Measurements from ENCODE around the gene PRKCA.
"Not testable (repeated sequence)": the region's sequence is repeated elsewhere in the genome, so short reads cannot be mapped to it uniquely, and the experiment has no call there.

Gene PRKCA

DNA sequence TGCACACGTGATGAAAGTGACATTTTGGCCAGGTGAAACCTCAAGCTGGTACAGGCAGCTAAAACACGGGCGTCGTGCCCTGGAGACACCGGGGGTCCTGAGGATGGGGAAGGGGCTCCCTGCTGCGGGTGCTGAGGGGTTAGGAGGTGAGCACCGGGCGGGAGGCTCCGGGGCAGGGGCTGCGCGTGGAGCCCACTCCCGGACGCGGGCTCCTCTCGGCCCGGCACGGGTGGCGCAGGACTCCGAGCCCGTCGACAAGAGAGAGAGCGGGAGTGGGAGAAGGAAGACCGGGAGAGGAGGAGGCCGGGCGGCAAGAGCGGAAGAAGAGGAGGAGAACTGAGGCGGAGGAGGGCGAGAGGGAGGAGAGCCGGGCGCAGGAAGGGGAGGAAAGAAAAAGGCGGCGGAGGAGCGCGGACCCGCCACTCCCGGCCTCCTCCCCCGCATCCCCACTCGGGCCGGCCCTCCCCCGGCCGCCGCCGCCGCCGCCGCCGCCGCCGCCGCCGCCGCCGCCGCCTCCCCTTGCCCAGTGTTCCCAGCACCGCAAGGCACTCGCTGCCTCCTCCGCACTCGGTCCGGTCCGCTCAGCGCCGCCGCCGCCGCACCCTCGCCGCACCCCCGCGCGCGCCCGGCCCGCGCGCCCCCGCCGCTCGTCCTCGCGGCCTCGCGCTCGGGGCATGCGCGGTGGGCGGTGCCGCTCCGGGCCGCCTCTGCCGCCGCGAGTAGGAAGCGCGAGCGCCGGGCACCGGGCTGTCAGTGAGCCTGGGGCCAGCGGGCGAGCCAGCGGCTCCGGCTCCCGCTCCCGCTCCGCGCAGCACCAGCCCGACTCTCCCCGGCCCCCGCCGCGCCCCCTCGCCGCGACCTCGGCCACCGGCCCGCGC lies at the start of gene PRKCA:
Gene PRKCA (plus strand): TSS at position 750 of the 878 bp plus-strand sequence.
- DNase-seq (ENCODE audit: low read depth in 2 of 3, low spot score in 2 of 3): peak; percentile 44 to 70 (median 52)

DNA sequence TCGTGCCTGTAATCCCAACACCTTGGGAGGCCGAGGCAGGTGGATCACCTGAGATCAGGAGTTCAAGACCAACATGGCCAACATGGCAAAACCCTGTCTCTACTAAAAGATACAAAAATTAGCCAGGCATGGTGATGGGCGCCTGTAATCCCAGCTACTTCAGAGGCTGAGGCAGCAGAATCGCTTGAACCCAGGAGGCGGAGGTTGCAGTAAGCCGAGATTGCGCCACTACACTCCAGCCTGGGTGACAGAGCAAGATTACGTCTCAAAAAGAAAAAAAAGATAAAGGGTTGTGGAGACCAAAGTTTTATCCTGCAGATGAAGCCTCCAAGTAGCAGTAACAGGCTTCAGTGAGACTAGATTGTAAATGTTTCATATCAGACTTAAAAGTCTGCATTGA lies 49.0 kb upstream of the PRKCA start:
- not testable (repeated sequence) for DNase-seq (ENCODE audit: low read depth in 2 of 3, low spot score in 2 of 3)

DNA sequence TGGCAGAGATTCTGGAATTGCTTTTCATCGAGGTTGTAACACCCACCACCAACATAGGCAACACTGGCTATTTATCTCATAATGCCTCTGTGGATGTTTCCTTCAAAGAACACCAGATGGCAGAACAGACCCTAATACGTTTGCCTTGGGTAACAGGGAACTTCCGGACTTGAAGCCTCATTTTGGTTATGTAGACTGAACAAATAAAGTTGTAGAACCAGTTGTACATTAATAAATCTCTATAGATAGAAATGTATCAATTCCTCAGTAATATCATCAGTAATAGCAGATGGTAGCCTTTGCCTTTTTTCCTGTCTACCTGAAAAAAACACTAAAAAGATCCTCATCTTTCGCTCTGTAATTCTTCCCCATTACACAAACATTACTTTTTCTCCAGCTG lies 47.3 kb upstream of the PRKCA start:
- DNase-seq (ENCODE audit: low read depth in 2 of 3, low spot score in 2 of 3): no peak

DNA sequence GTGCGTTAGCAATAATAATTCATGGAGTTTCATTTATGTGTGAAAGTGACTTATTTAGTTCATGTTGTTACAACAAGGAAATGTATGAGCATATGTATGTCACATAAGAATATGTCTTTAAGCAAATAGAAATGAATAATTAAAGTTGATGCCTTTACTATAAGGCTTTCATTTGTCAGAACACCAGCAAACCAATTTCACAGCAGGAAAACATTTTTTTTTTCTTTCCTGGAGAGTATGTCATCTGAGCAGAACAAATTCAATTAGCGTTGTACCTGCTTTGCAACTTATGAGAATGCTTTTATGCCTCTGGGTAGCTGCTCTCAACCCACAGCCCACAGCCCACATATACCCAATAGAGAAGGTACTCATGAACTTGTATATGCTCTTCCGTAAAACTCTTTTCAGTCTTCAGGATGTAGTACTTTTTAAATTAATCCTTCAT lies 46.9 kb upstream of the PRKCA start:
- DNase-seq (ENCODE audit: low read depth in 2 of 3, low spot score in 2 of 3): no peak

DNA sequence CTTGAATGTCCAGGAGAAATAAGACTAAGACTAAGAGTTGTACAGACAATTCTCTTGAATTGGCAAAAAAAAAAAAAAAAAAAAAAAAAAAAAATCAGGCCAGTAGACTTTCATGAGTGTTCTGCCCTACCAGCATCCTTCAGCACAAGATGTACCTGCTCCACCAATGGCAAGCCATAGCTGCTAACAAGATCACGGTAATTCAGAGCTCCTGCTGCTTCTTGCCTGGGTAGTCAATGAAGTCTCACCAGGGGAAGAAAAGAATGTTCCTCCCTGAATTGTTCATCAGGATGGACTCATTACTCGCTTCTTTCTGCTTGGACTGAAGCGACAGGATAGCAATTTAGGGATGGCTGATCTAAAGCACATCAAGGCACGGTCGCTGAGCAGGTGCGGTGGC lies 42.1 kb upstream of the PRKCA start:
- DNase-seq (ENCODE audit: low read depth in 2 of 3, low spot score in 2 of 3): no peak

DNA sequence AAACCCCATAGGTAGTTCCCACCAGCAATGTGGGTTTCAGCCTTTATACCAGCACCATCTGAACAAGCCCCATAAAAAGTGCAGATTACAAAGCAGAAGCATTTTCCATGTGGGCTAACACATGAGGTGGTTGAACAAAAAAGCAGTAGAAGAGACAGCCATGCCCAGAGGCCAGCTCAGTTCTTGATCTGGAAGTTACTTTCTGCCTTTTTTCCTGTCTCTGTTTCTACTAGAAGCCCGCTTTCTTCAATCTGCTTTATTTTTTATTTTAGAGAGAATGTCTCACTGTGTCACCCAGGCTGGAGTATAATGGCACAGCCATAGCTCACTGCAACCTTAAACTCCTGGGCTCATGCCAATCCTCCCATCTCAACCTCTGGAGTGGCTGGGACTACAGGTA lies 41.7 kb upstream of the PRKCA start:
- DNase-seq (ENCODE audit: low read depth in 2 of 3, low spot score in 2 of 3): no peak

DNA sequence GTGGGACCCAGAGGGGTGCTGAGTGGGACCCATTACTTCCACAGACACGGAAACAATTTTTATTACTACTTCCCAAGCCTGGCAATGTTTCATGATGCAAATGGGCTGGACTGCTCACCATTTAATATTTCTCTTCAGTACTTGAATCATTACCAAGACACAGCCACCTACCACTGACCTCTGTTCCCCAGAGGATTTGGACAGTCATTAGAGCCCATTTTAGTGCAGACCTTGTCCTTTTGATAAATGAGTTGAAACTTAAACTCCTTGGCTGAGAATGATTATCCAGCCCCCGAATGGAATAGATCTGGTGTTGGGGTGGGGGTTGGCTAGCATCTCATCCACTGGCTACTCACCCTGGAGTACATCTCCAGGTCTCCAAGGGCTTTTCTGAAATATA lies 39.6 kb upstream of the PRKCA start:
- DNase-seq (ENCODE audit: low read depth in 2 of 3, low spot score in 2 of 3): no peak

DNA sequence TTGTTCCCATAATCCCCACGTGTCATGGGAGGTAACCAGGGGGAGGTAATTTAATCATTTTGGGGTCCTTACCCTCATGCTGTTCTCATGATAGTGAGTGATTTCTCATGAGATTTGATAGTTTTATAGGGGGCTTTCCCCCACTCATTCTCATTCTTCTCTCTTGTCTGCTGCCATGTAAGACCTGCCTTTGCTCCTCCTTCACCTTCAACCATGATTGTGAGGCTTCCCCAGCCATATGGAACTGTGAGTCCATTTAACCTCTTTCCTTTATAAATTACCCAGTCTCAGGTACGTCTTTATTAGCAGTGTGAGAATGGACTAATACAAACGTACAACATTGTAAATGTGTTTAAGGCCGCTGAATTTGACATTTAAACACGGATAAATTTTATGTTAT lies 37.7 kb upstream of the PRKCA start:
- DNase-seq (ENCODE audit: low read depth in 2 of 3, low spot score in 2 of 3): no peak

DNA sequence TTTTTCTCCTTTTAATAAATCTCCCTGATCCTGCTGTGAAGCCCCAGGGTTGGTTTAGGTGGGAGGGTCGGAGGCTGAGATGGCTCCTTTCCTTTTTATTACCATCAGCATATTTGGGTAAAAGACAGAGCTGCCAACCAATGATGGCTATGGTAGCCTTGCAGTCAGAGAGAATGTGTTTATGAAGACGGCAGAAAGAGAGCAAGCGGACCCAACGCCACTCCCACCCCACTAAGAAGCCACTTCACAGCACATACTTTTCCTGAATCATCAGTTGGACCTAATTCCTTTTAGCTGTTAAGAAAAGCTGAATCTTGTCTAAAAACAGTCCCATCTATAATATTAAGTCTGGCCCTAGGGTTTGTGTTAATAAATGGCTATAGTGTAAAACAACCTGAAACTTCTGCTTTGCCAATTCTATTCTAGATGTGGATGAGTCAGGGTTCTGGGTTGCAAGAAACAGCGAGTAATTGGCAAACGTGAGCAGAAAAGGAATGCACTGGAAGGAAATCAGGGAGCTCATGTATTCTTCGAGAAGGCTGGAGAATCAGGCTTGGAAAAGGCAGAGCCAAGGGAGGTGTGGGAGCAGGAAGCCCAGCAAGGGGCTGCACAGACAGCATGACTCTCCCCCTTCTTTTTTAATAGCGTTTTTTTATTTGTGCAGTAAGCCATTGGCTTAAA lies 34.0 kb upstream of the PRKCA start:
- DNase-seq (ENCODE audit: low read depth in 2 of 3, low spot score in 2 of 3): no peak

DNA sequence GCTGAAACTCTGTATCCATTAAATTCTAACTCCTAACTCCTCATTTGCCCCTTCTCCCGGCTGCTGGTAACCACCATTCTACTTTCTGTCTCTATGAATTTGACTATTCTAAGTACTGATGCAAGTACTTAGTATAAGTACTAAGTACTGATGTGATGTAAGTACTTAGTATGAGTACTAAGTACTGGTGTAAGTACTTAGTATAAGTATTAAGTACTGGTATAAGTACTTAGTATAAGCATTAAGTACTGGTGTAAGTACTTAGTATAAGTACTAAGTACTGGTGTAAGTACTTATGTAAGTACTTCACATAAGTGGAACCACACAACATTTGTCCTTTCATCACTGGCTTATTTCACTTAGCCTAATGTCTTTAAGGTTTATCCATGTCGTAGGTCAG lies 32.3 kb upstream of the PRKCA start:
- DNase-seq (ENCODE audit: low read depth in 2 of 3, low spot score in 2 of 3): no peak

DNA sequence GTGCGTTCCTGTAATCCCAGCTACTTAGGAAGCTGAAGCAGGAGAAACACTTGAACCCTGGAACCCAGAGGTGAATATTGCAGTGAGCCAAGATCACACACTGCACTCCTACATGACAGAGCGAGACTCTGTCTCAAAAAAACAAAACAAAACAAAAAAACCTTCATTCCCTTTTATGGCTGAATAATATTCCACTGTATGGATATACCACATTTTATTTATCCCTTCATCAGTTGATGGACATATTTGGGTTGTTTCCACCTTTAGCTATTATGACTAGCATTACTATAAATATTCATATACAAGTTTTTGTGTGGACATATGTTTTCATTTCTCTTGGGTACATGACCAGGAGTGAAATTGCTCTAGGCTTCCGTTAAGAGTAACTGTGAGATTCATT lies 30.9 kb upstream of the PRKCA start:
- DNase-seq (ENCODE audit: low read depth in 2 of 3, low spot score in 2 of 3): no peak

DNA sequence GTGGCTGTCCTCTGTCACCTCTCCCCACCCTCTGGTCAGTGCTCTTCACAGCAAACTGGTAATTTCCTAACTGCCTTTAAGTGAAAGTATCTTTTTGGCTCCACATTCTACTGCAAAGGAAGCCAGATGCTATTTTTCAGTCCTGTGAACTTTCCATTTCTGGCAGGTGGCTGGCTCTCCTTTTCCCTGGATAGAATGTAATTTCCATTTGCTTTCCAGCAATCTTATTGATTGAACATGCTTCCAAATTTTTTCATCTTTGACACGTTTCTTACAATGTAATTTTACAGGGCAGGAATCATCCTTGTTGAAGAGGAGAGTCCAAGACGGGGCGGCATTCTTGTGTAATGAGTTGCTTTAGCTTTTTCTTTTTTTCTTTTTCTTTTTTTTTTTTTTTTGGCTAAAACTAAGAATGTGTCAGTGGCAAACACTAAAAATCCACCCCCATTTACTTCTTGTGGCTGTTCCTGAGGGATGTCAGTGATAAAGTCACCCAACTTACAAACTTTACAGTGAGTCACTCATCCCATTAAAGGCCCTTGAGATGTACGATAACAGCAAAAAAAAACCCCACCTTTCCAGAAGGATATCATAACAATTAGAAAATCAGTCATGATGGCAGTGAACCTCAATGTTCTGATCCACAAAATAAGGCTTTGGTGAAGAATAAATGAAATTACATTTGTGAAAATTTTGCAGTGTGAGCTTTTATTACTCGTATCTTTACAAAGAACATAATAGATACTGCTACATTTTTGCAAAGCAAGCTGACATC lies 29.4 kb upstream of the PRKCA start:
- DNase-seq (ENCODE audit: low read depth in 2 of 3, low spot score in 2 of 3): no peak

DNA sequence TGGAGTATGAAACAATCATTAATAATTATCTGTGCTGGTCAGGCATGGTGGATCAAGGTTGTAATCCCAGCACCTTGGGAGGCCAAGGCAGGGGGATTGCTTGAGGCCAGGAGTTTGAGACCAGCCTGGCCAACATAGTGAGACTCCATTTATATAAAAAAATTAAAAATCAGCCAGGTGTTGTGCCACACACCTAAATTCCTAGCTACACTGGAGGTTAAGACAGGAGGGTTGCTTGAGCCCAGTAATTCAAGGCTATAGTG lies 28.9 kb upstream of the PRKCA start:
- DNase-seq (ENCODE audit: low read depth in 2 of 3, low spot score in 2 of 3): no peak

DNA sequence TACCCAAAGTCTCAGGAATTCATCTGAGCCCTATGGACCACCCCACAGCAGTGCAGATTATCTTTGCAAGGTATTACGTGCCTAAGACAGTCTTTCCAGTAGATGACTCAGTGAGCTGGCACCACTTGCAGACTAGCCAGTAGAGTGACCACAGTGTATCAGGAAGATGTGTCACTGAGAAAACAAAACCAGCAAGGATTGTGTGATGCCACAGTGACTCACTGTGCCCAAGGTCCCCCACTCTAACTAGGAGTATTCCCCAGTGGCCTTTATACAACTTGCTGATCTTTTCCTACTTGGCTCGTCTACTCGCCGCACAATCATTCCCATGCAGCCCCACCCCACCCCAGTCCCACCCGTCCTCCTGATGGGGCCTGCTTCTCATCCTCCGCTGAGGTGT lies 26.8 kb upstream of the PRKCA start:
- DNase-seq (ENCODE audit: low read depth in 2 of 3, low spot score in 2 of 3): no peak

DNA sequence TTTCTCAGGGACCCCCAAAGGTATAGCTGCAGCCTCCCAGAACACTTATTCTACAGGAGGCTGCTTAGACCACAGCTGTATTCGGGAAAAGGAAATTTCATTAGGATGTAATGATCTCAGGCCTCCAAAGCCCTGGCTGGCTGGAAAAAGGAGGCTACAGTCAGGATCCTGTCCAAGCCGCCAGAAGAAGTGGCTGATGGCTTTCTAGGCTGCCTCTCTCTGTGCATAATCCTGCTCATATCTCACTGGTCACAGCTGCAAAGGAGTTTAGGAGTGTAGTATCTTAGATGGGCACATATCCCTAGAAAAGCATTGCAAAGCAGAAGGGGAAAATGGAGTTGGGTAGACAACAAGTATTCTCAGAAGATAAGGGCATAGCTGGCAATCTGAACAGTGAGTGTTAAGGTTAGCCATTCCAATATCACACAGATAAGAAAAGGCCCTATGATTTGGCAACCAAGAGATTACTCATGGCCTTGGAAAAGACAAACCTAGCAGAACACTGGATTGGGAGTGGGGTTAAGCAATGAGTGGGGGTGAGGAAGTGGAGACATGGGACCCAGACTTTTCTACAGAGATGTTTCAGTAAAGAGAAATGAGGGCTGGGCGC lies 26.0 kb upstream of the PRKCA start:
- no peak for DNase-seq (ENCODE audit: low read depth in 2 of 3, low spot score in 2 of 3)

DNA sequence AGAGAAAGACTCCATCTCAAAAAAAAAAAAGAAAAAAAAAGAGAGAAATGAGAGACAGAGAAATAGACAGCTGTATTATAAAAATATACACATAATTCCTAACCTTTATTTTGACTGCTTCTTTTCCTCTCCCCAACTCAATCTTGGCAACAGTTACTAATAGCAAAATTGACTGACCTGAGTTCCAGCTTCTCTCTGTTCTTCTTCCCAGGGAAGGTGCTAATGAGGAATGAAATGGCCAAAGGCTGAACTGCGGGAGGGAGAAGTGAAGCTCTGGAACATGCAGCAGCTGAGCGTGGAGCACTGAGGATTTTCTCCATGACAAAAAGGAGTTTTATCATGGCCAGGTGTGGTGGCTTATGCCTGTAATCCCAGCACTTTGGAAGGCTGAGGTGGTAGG lies 25.2 kb upstream of the PRKCA start:
- no peak for DNase-seq (ENCODE audit: low read depth in 2 of 3, low spot score in 2 of 3)

DNA sequence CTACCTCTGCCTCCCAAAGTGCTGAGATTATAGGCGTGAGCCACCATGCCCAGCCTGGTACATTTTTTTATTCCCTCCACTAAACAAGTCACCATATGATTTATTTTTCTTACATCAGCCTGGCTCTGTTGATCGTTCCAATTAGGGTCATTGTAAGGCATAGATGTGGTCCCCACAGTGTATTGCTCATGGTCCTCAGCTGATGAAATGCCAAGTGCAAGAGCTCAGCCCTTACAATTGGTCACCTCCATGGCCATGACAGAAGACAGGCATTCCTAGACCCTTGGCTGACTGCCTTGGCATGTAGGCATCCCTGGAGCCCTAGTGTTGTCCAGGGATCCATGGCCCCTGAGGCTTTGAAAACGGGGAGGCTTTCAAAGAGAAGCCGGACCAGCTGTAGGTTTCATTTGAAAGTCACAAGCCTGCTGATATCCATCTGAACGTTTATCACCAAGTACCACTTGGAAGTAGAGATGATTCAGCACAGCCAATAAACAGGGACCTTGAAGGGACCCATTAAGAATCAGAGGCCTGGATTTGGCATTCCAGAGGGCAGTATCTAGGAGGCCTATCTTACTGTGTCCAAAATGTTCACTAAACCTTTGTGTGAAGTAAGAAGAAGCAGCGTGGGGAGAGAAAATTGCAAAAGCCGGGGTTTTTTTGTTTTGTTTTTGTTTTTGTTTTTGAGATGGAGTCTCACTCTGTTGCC lies 20.6 kb upstream of the PRKCA start:
- DNase-seq (ENCODE audit: low read depth in 2 of 3, low spot score in 2 of 3): no peak

DNA sequence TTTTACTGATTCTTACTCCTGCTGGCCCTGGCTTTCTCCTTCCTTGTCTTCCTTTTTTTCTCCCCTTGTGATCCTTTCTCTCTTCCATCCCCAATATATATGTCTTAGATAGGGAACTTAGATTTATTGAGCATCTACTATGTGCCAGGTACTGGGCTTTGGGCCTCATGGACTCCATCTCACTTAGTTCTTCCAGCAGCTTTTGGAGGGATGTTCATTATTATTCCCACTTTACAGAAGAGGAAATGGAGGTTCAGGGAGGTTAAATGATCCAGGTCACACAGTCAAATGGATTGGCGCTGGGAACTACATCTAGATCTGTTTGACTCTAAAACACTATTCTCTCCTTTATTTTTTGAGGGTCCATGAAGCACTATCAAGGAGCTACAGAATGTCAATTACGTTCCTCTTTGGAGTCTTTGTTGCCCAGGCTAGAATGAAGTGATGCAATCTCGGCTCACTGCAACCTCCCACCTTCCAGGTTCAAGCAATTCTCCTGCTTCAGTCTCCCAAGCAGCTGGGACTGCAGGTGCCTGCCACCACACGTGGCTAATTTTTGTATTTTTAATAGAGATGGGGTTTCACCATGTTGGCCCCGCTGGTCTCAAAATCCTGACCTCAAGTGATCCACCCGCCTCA lies 19.0 kb upstream of the PRKCA start:
- DNase-seq (ENCODE audit: low read depth in 2 of 3, low spot score in 2 of 3): no peak

DNA sequence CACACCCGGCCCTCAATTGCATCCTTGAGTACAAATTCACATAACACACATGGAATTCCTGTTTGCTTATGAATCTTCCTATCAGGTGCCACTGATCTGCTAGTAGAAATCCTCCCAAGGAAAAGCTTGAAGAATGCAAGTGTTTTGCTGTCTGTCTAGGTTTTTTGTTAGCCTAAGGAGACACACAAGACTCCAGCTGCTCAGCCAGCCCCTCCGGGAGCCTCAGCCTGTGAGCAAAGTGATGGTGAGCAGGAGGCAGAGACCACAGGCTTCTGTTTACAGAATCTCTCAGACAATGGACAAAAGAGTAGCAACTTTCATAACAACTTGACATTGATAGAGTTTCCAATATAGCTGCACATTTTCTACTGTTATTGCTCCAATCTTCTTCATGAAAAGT lies 18.4 kb upstream of the PRKCA start:
- no peak for DNase-seq (ENCODE audit: low read depth in 2 of 3, low spot score in 2 of 3)

DNA sequence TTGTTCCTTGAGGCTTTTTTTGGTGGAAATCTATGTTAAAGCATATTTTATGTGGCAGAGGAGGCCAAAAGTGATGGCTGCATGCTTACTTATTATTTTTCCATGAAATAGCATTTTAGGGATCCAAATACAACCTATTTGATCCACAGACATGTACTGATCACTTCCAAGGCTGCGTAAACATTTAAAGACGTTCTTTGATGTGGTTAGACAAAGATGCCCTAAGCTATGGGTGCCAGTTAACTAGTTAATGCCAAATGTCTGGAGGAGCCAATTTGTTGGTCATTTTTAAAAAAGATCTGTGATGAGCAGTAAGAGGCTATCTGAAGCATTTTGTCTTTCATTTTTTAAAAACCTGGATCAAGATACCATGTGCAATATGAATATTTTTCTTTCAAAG lies 17.3 kb upstream of the PRKCA start:
- no peak for DNase-seq (ENCODE audit: low read depth in 2 of 3, low spot score in 2 of 3)

DNA sequence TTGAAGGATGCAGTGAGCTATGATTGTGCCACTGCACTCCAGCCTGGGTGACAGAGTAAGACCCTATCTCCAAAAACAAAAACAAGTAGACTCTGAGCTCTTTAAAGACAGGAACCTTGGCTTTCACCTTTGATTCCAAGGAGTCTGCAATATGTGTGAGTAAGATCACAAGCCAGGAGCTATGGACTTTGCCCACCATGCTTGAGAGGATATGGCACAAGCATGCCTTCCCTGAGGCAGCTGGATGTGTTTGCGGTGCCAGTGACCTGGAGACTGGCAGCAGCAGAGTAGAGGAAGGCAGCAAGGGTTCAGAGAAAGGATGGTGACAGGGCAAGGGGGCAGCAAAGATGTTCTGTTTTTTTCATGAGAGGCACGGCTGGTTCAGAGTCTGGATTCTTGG lies 14.5 kb upstream of the PRKCA start:
- DNase-seq (ENCODE audit: low read depth in 2 of 3, low spot score in 2 of 3): no peak

Data from activated CD8-positive, alpha-beta memory T cell treated with anti-CD3 and anti-CD28 coated beads for 48 hours (primary cell).